Peyer's patch (tissue), 4 donors: ENCODE data around the gene GNGT2.
"Not testable (repeated sequence)": the region's sequence is repeated elsewhere in the genome, so short reads cannot be mapped to it uniquely, and the experiment has no call there.

Experiments
- POLR2A ChIP-seq, 2 donors: fragments of 450-650 bp; IDR thresholded peaks; one replicate each; pipeline ENCODE4 v1.5.1; 2017; ENCODE audit warnings: antibody characterized with exemption in 2 of 2, mild to moderate bottlenecking in 2 of 2, moderate library complexity in 2 of 2
- TF ChIP-seq, protein P1 (sequence below), 6 experiments: fragments of 450-650 bp in 4 of 6; fragments of 200-600 bp in 2 of 6; sonication (generic) in 1 of 6; IDR thresholded peaks; one replicate each; pipeline ENCODE4 v1.5.1; 2017 to 2019; ENCODE audit warnings: antibody characterized with exemption in 6 of 6, mild to moderate bottlenecking in 3 of 6, moderate library complexity in 1 of 6

DNA sequence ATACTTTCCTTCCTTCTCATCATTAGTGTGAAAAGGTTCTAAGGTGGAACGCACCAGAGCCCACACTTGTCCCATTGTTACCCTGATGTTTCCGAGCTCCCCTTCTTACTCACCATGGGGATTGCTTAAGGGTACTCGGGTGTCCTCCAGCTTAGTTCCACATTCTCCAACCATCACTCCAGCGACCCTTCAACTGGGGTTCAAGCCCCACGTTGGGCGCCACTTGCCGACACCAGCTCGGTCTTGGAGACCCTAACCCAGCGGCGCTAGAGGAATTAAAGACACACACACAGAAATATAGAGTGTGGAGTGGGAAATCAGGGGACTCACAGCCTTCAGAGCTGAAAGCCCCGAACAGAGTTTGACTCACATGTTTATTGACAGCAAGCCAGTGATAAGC, 34.4 kb downstream of the GNGT2 start:
- TF ChIP-seq, protein P1, sequence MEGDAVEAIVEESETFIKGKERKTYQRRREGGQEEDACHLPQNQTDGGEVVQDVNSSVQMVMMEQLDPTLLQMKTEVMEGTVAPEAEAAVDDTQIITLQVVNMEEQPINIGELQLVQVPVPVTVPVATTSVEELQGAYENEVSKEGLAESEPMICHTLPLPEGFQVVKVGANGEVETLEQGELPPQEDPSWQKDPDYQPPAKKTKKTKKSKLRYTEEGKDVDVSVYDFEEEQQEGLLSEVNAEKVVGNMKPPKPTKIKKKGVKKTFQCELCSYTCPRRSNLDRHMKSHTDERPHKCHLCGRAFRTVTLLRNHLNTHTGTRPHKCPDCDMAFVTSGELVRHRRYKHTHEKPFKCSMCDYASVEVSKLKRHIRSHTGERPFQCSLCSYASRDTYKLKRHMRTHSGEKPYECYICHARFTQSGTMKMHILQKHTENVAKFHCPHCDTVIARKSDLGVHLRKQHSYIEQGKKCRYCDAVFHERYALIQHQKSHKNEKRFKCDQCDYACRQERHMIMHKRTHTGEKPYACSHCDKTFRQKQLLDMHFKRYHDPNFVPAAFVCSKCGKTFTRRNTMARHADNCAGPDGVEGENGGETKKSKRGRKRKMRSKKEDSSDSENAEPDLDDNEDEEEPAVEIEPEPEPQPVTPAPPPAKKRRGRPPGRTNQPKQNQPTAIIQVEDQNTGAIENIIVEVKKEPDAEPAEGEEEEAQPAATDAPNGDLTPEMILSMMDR (IDR thresholded peaks at IDR 0.05), result not testable (repeated sequence)
- not testable (repeated sequence) for TF ChIP-seq POLR2A (IDR thresholded peaks at IDR 0.05)
